Activated CD4-positive, alpha-beta T cell treated with anti-CD3 and anti-CD28 coated beads, Interleukin-2, amount 50 U/mL, for 16 hours (primary cell): Measurements from ENCODE around the gene GPC6.
"Not testable (repeated sequence)": the region's sequence is repeated elsewhere in the genome, so short reads cannot be mapped to it uniquely, and the experiment has no call there.

Experiments
- DNase-seq: peaks from one replicate; pipeline ENCODE4 v3.0.0-alpha.2; 2020

GPC6 gene

DNA sequence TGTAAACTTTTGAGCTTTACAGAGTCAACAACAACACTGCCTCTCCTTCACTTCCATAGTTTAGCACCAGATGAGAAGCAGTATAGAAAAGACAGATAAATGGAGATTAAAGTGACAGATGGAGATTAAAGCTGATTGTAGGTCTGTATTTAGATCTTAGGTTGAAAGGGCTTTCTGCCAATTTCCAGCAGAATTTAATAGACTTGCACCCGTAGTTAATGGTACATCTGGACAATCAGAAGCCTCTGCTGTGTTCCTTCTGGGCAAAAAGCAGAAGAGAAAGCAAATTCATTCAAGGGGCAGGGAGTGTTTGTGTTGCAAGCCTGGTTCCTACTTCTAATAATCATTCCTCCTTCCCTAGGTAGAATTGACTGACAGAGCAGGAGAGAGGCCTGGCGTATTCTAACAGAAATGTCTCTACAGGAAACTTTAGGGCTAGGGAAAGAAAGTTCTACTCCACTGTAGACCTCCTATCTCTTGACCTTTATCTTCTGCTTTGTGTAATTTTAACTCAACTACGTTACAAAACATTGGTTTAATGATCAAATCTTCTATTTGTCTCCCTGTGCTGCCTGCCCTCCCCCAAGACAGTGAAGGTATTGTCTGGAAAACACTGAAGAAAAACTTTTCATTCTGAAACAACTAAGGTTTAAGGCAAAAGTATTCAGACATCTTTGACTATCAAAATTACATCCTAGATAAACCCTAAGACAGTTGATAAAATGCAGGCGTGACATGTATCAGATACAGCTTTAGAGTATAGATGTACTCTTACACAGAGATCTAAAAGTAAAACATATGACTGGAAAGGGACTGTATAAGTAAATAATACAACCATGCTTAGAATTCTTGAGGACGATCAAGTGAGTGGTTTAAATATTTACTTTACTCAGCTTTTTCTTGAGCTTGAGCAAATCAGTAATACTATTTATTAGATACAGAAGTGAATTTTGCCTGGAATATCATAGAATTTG, 44.4 kb downstream of the GPC6 start:
- DNase-seq, result no peak

GRCh38 chr13:93279982-93280381, 53.4 kb downstream of the GPC6 start:
- DNase-seq, result no peak

GRCh38 chr13:93280688-93281087, 54.1 kb downstream of the GPC6 start:
- no peak for DNase-seq

- no peak for DNase-seq
Measured at GRCh38 chr13:93283255-93283654, 56.6 kb downstream of the GPC6 start.

DNA sequence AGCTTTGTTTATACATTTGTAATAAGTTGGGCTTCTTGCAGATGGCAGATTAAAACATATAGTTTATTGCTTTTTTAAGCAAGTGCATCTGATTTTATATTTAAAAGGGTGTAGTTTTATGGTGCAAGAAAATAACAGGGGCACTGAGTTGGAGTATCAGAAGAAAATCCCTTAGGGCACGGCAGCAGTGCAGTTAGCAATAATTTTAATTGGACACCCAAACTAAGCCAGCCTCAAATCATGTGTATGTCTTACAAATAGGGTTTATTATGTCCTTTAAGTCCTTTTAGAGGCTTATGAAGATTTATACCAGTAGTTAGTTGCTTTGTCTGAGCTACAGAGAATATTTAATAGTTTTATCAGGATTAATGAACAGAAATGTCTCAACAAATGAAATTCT, 57.5 kb downstream of the GPC6 start:
- no peak for DNase-seq

- no peak for DNase-seq
Measured at GRCh38 chr13:93286047-93286446, 59.4 kb downstream of the GPC6 start.

GRCh38 chr13:93289053-93289452, 62.4 kb downstream of the GPC6 start:
- no peak for DNase-seq

DNA sequence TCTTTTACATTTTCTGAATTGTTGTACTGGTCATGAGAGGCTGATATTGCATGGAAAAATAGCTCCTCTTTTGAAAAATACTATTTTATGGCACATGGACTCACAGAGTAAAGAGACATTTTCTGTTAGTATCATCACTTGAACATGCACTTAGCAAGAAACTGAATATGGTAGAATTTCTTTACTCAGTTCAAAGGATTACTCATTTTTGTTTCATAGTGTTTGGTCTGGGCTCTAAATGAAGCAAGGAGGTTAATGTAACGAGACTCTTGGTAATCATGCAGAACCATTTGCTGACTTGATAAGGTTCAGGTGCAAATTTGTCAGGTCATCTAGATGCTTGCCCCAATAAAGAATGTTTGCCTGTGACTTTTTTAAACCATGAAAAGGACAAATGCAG, 63.2 kb downstream of the GPC6 start:
- DNase-seq, result no peak

GRCh38 chr13:93290503-93290902, 63.9 kb downstream of the GPC6 start:
- no peak for DNase-seq

- no peak for DNase-seq
Measured at GRCh38 chr13:93292366-93292765, 65.8 kb downstream of the GPC6 start.

- DNase-seq, result no peak
Measured at GRCh38 chr13:93293710-93294109, 67.1 kb downstream of the GPC6 start.

GRCh38 chr13:93296584-93296983, 70.0 kb downstream of the GPC6 start:
- DNase-seq, result no peak

DNA sequence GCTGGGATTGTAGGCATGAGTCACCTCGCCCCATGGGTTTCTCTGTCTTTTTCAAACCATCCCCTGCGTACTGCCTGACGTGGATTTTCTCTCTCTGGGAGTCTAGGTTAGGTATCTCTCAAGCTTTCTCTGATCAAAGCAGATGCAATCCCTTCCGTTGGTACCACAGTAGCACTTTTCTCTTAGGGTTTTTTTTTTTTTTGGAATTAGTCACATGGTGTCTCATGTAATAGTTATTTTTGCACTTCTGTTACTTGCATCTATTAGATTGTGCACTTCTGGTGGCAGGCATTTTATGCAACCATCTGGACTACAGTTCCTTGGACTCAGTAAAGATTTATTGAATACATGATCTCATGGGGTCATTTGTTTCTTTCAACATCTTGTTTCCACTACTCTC, 72.1 kb downstream of the GPC6 start:
- DNase-seq, result no peak

- no peak for DNase-seq
Measured at GRCh38 chr13:93304134-93304533, 77.5 kb downstream of the GPC6 start.

DNA sequence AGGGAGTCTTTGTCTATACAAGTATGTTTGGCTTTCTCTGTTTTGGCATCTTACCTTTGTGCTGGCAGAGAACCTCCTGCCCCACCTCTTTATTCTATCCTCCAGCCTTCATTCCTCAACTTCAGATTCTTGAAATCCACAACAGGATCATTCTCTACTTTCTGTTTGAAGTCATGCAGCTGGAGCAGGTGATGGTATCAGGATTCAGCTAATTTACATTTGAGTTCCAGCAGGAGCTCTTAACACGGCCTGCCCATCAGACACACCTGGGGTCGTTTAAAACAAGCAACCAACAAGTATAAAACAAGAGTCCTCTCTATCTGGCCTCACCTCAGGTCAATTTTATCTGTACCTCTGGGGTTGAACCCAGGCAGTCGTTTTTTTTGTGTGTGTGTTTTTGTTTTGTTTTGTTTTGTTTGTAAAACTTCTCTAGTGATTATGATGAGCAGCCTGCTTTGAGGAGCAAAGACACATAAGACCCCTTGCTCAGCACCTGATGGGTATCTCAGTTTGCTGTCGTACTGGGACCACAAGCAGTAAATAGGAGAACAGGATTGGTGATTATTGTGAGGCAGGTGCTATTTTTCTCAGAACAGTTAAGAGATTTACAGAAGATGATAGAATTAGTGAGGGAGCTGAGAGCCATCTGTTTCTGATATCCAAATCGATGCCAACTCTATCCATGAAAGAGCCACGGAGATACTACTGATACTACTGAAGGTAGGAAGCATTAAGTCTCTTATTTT, 78.4 kb downstream of the GPC6 start:
- no peak for DNase-seq

- DNase-seq, result no peak
Measured at GRCh38 chr13:93305886-93306285, 79.3 kb downstream of the GPC6 start.

- DNase-seq, result no peak
Measured at GRCh38 chr13:93307136-93307535, 80.5 kb downstream of the GPC6 start.

- DNase-seq, result no peak
Measured at GRCh38 chr13:93307651-93308050, 81.0 kb downstream of the GPC6 start.

DNA sequence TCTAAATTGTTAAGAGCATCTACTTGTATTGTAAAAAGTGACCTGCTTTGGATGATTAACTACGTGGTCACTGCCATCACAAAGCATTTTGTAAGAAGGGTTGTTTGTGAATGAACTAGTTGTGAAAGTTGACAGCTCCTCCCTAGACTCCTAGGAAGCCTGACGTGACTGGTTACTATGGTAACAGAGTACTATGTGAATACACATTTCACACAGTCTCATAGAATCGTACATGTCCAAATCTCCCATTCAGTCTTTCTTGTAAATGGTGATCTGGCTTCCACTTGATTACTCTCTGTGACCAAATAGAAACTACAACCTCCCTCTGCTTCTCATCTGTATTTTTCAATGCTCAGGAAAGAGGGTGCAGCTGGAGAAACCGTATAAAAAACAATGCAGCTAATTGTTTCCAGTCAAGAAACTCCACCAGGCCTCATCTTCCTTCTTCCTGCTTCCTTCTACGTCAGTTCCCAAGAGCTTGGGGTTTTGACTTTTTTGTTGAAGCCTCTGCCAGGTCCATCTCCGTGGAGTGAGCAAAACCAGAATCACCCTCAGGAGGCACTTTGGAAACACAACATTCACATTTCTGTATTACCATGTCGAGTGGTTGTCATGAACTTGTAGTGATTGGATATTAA, 83.4 kb downstream of the GPC6 start:
- DNase-seq, result no peak

DNA sequence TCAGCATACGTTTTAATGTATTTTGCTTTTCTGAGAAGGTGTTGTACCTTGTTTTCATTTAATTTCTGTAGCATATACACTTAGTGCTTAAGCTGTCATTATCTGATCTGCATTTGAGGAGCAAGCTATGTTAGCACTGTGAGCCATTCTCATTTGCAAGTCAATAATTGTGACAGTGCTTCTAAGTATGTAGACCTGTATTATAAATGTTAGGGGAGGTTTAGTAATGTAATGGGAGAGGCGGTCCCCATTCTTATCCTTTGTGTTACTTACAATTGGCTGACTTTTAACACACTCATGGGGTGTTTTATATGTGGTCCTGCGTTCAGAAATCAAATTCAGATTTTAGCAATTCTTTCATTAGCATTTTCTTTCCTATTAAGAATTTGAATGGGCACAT, 90.2 kb downstream of the GPC6 start:
- no peak for DNase-seq

DNA sequence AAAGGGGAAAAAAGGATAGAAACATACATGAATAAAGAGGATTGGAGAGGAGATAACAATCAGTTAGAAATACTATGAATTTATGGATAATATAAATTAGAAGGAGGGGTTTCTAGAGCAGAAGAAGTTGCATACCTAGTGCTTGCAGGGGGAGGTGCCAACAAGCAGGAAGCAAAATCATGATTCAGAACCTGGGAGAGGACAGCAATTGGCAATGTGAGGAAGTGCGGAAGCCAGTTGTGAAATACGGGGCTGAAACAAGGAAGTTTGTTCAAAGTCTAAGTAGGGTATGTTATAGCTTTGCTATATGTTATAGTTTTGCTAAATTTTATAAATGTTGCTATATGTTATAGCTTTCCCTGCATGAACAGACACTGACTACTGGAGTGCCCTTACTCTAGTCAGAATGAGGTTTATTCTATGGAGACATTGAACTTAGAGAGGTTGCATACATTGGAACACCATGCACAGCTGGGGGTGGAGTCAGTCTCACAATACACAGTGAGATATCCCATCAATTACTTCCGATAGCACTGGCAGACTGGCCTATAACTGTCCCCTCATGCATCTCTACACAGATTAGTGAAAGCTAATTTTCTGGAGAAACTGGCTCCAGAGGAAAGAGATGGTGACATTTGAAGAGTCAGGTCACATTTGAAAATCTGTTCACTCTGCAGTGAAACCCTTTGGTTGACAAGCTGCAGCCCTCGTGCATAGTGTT, 92.1 kb downstream of the GPC6 start:
- DNase-seq, result no peak

DNA sequence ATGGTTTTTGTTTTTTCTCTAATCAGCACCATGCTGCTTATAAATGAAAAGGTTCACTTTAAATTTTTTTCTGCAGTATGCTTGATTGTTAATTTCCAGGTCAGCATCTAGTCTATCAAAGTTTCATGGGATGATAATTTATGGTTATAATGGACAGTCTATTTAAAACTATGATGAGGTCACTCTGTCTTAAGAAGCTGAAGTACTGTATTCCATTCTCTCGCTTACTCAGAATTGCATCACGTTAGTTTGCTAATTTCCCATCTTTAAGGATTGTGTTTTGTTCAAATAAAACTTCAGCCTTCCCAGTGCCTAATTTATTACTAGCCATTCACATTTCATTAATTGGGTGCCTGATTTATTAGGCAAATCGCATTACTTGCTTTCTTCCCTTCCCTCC, 94.3 kb downstream of the GPC6 start:
- DNase-seq, result no peak

GRCh38 chr13:93323880-93324279, 97.3 kb downstream of the GPC6 start:
- DNase-seq, result not testable (repeated sequence)
